HFFc6 (cell line): ENCODE measurements around the gene SFTA2. TPM values are rescaled to one million over a fixed set of nuclear protein-coding genes. Genes with fewer than 3 reads are reported as not detected.
"Not testable (repeated sequence)": the region's sequence is repeated elsewhere in the genome, so short reads cannot be mapped to it uniquely, and the experiment has no call there.

ENCODE experiments used
- DNase-seq: peaks from one replicate; pipeline ENCODE4 v3.0.0-alpha.2; 2018
- H3K27ac Mint-ChIP-seq: 2 replicates; pipeline ENCODE4 v1.8.0; 2020; ENCODE audit warnings: mild to moderate bottlenecking, mixed read lengths
- H3K27me3 Mint-ChIP-seq: 2 replicates; pipeline ENCODE4 v1.8.0; 2021; ENCODE audit warnings: mild to moderate bottlenecking, moderate library complexity, mixed read lengths; ENCODE audit not compliant: insufficient read depth
- H3K36me3 Mint-ChIP-seq: 2 replicates; pipeline ENCODE4 v1.8.0; 2021; ENCODE audit warnings: low read depth, mixed read lengths
- H3K4me1 Mint-ChIP-seq: 2 replicates; pipeline ENCODE4 v1.8.0; 2020; ENCODE audit warnings: low read depth, mixed read lengths
- H3K4me3 Mint-ChIP-seq: 2 replicates; pipeline ENCODE4 v1.8.0; 2020; ENCODE audit warnings: mild to moderate bottlenecking, moderate library complexity, mixed read lengths
- H3K9me3 Mint-ChIP-seq: 2 replicates; pipeline ENCODE4 v1.8.0; 2020; ENCODE audit warnings: mild to moderate bottlenecking, mixed read lengths
- total RNA-seq, 6 experiments: library from RNA; stranded (reverse); fragmentation: NEBNext Ultra II Directional; extraction: Animal tissue kit (Norgen Biotek cat#: 25700); gene quantifications; 2 replicates in 1 of 6; 3 replicates in 5 of 6; pipeline ENCODE4 v1.2.3, GENCODE V29; 2021
- TF ChIP-seq, protein P1 (sequence below): fragments of 200-600 bp; sonication (generic); IDR thresholded peaks from 2 replicates; pipeline ENCODE4 v1.5.0; 2021; ENCODE audit warnings: antibody characterized with exemption, mild to moderate bottlenecking

The SFTA2 gene
- total RNA-seq, 6 experiments from 2014 or later, result not detected

DNA sequence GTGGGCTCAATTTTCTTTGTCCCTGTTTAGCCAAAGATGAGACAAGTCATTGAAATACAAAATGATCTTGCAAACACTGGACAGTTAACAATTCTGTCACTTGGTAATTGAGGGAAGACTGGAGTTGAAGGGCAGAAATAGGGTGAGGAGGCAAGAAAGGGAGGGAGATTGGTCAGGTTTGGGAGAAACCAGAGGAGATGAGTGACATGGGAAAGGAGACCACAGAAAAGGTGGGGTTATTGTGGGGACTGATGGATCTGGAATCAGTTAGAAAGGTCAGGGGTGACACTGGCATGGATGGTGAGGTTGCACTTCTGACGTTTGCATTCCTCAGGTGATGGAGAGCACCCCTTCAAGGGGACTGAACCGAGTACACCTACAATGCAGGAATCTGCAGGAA is 23.3 kb downstream of the SFTA2 start:
- Mint-ChIP-seq H3K27ac (peak overlapping the region; percentile 73), H3K4me1 (peaks cover 18% of the 10 kb centered on the region), H3K4me3 (peak overlapping the region; percentile 97), H3K36me3 (peaks cover 6% of the 10 kb centered on the region; the same call in 1 of the 2 replicates), H3K27me3 (no peaks in the 10 kb centered on the region), H3K9me3 (no peaks in the 10 kb centered on the region)
- no peak for DNase-seq
- TF ChIP-seq, protein P1, sequence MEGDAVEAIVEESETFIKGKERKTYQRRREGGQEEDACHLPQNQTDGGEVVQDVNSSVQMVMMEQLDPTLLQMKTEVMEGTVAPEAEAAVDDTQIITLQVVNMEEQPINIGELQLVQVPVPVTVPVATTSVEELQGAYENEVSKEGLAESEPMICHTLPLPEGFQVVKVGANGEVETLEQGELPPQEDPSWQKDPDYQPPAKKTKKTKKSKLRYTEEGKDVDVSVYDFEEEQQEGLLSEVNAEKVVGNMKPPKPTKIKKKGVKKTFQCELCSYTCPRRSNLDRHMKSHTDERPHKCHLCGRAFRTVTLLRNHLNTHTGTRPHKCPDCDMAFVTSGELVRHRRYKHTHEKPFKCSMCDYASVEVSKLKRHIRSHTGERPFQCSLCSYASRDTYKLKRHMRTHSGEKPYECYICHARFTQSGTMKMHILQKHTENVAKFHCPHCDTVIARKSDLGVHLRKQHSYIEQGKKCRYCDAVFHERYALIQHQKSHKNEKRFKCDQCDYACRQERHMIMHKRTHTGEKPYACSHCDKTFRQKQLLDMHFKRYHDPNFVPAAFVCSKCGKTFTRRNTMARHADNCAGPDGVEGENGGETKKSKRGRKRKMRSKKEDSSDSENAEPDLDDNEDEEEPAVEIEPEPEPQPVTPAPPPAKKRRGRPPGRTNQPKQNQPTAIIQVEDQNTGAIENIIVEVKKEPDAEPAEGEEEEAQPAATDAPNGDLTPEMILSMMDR, result no peak

DNA sequence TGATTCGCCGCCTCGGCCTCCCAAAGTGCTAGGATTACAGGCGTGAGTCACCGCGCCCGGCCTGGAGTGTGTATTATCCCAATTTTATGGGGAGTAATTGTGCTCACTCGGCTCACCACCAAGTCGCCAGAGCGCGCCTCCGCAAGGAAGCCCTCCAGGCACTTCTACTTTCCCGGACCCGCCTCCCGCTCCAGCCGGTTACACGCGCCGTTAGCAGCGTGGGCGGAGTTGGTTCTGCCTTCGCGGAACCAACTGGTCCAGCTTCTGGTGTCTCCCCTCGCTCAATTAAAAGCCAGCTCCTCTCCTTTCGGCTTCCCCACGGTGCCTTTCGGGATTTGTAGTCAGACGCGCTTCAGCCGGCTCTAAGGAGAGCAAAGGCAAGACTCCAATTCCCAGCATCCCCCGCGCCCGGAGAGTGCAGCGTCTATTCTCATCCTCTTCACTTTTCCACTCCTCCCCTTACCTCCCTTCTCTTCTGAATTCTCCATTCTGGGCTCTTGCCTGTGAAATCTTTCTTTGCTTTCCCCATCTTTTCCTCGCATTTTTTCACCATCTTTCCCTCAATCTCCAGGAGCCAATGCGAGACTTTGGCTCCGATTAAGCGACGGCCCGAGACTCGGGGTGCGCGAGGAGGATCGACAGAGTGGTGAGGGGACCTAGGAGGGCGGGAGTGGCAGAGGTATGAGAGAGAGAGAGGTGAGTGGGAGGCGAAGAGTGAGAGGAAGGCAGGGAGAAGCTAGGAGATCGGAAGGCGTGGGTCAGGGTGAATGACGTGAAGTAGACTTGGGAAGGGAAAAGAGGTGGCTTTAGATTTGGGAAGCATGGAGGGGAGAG is 24.0 kb downstream of the SFTA2 start, which contains the start of gene GTF2H4:
Gene GTF2H4 (plus strand): TSS at position 450 of the 834 bp plus-strand sequence.
- peak; percentile 99 for DNase-seq
- TF ChIP-seq, protein P1, result no peak
- no peaks in the 10 kb centered on the region for H3K9me3 Mint-ChIP-seq
- peak within 1 kb of the TSS; percentile 97 for H3K4me3 Mint-ChIP-seq
- H3K36me3 Mint-ChIP-seq, result peaks cover 6% of the 10 kb centered on the region; the same call in 1 of the 2 replicates
- peaks cover 11% of the 10 kb centered on the region for H3K4me1 Mint-ChIP-seq
- H3K27ac Mint-ChIP-seq, result peak within 1 kb of the TSS; percentile 73
- no peaks in the 10 kb centered on the region for H3K27me3 Mint-ChIP-seq

DNA sequence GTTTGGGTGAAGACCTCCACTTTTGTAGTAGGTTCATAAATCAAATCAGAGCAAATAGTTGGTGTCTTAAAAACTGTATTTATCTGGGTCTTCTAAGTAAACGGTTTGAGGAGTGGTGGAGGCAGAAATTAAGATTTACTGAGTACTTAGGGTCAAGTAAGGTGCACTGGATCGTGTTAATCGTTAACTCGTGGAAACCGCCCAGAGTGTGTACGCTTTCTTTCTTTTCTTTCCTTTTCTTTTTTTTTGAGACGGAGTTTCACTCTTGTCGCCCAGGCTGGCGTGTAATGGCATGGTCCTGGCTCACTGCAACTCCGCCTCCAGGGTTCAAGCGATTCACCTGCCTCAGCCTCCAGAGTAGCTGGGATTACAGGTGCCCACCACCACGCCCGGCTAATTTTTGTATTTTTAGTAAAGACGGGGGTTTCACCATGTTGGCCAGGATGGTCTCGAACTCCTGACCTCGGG is 24.6 kb downstream of the SFTA2 start:
- Mint-ChIP-seq H3K4me1 (peaks cover 16% of the 10 kb centered on the region), H3K4me3 (peak overlapping the region; percentile 97), H3K27ac (peak overlapping the region; percentile 73)
- H3K36me3 Mint-ChIP-seq, H3K27me3 Mint-ChIP-seq, DNase-seq, H3K9me3 Mint-ChIP-seq: not testable (repeated sequence)

DNA sequence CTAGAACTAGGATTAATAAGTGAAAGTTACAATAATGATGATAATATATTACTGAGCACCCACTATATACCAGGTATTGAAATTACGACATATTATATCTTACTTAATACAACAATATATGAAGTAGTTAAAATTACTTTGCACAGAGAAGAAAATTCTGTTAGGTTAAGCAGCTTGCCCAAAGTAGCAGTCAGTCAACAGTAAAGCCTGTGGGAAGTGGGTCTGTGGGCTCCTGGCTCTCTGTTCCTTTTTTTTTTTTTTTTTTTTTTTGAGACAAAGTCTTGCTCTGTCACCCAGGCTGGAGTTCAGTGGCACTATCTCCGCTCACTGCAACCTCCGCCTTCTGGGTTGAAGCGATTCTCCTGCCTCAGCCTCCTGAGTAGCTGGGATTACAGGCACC is 28.7 kb downstream of the SFTA2 start:
- Mint-ChIP-seq H3K4me1 (peaks cover 5% of the 10 kb centered on the region; the same call in 1 of the 2 replicates), H3K4me3 (no peak overlapping the region), H3K27me3 (no peaks in the 10 kb centered on the region; the same call in 1 of the 2 replicates), H3K27ac (no peak overlapping the region), H3K36me3 (peaks cover 5% of the 10 kb centered on the region; the same call in 1 of the 2 replicates), H3K9me3 (no peaks in the 10 kb centered on the region)
- TF ChIP-seq, protein P1, result no peak
- DNase-seq, result no peak

DNA sequence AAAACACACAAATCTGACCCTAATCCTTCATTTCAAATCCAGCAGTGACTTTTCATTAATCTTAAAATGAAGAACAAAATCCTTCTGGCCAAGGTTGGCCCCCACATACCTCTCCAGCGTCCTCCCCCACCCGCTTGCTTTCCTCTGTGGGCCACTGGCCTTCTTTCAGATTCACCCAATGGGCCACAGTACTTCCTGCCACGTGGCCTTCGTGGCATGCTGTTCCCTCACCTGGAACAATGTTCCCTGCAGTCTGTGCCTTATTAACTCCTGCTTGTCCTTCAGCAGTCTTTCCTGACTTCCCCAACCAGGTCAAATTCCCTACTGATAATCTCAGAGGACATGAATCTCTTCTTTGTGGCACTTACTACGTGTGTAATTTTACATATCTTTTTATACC is 29.3 kb downstream of the SFTA2 start:
- no peak for DNase-seq
- Mint-ChIP-seq H3K27me3 (no peaks in the 10 kb centered on the region; the same call in 1 of the 2 replicates), H3K36me3 (0 out of 2 replicates have a peak, but pooled peaks cover 5% of the 10 kb centered on the region), H3K4me1 (peaks cover 5% of the 10 kb centered on the region; the same call in 1 of the 2 replicates), H3K27ac (no peak overlapping the region), H3K4me3 (no peak overlapping the region), H3K9me3 (no peaks in the 10 kb centered on the region)
- TF ChIP-seq, protein P1, result no peak

DNA sequence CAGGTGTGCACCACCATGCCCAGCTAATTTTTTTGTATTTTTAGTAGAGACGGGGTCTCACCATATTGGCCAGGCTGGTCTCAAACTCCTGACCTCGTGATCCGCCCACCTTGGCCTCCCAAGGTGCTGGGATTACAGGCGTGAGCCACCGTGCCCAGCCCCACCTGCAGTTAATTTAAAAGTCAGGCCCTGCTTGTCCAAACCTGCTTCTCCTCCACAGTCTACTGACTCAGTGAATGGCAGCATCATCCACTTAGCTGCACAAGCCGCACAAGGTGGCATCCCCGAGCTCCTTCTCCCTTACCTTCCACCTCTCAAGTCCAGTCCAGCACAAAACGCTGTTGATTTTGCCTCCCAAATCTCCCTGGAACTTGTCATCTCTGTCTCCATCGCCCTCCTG is 29.8 kb downstream of the SFTA2 start:
- not testable (repeated sequence) for H3K9me3 Mint-ChIP-seq, H3K36me3 Mint-ChIP-seq, H3K4me3 Mint-ChIP-seq, H3K27me3 Mint-ChIP-seq, H3K27ac Mint-ChIP-seq, DNase-seq, H3K4me1 Mint-ChIP-seq
